Renal cortex interstitium (tissue), 15 donors: ENCODE data around the gene AVPR1B. TPM values are rescaled to one million over a fixed set of nuclear protein-coding genes. Genes with fewer than 3 reads are reported as not detected.

Experiments used
- DNase-seq, 11 donors: peaks; one replicate each; pipeline ENCODE4 v3.0.0-alpha.2; 2013; ENCODE audit warnings: low read depth in 9 of 11, low spot score in 4 of 11; ENCODE audit errors: extremely low read depth in 1 of 11
- long read RNA-seq, 16 experiments: transcript quantifications; one replicate each; lab custom pipeline, GENCODE V29; 2026
- polyA plus RNA-seq, 3 donors: library from polyadenylated mRNA; unstranded; fragments of 120-200 nt; gene quantifications; one replicate each; pipeline ENCODE4 v1.2.1, GENCODE V29; 2013; ENCODE audit not compliant: insufficient read length in 3 of 3

The AVPR1B gene
- under 1 TPM; 0.79 to 0.95 (median 0.85) TPM for polyA plus RNA-seq
- long read RNA-seq, donor 1, result 0 reads
- long read RNA-seq, donor 2, result 0 reads
- long read RNA-seq, donor 3, result 0 reads
- long read RNA-seq, donor 4, result 0 reads
- long read RNA-seq, donor 5, result 0 reads
- long read RNA-seq, donor 6, result 0 reads
- long read RNA-seq, donor 7, partial matches to known transcripts, result 0 of 1 reads
- long read RNA-seq, donor 7, other reads (novel, unspliced or antisense), result 0 of 1 reads
- long read RNA-seq, donor 8, partial matches to known transcripts, result 0 of 1 reads
- long read RNA-seq, donor 8, other reads (novel, unspliced or antisense), result 0 of 1 reads
- long read RNA-seq, donor 9, result 0 reads
- long read RNA-seq, donor 10, result 0 reads
- long read RNA-seq, donor 11, result 0 reads
- long read RNA-seq, donor 12, result 0 reads
- long read RNA-seq, donor 13, result 0 reads
- long read RNA-seq, donor 14, result 0 reads
- long read RNA-seq, donor 15, partial matches to known transcripts, result 0 of 1 reads
- long read RNA-seq, donor 15, other reads (novel, unspliced or antisense), result 0 of 1 reads
- long read RNA-seq, donor 16, partial matches to known transcripts, result 0 of 1 reads
- long read RNA-seq, donor 16, other reads (novel, unspliced or antisense), result 0 of 1 reads

- DNase-seq, result peak in 9 of 11 donors; percentile 40 to 77 (median 65)
Measured at GRCh38 chr1:206117151-206117948, at the start of gene AVPR1B. AVPR1B (minus strand) TSS chr1:206117388; CDS start chr1:206116890, 498 bp downstream.

DNA sequence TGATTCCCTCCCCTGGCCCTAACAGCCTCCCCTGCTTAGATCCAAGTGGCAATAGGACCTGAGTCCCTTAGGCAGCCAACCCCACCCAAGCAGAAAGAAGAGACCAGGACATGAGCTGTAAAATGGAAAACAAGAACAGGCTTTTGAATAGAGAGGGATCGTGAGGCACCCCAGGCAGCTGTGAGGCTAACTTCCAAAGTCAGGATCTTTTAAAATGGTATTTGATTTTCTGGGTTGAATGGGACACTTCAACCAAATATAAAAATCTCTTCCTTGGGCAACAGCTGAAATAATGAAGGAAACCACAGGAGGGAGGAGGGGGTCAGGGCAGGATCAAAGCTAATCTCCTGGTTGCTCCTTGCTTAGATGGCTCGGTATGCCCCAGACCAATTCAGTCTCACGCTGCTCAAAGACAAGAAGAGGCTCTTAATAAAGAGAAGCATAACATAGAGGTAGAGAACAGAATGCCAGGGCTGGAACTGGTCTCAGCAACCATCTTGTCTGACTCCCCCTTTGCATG is 28.6 kb upstream of the AVPR1B start:
- no peak for DNase-seq

GRCh38 chr1:206144605-206145004 is 27.4 kb upstream of the AVPR1B start:
- no peak for DNase-seq

DNA sequence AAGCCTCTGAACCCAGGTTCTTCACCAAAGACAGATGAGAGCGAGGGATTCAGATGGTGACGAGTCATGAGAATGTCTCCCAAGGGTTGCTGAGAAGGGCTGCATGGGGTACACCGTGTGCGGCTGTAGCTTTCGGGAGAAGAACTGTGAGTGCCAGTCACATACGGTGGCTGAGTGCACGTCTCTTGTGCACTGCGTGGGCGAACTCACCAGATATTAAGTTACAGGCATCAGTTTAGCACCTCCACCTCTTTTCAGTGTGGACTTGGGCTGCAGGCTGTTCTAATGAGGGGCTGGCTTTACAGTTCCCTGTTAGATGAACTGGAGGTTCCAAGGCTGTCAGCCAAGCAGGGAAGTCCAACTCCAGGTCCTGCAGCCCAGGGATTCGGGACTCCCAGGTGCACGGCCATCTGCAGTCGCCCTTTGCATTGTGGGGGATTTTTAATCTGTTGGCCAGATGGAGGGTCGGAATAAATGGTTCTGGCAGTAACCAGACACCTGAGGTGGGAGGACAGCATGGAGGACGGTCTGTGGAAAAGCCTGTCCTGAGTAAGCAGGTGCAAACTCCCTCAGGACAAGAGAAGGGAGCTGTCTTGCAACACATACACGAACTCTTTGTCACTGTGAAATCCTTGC is 26.5 kb upstream of the AVPR1B start:
- peak in 3 of 11 donors; percentile 5 to 28 (median 12) for DNase-seq

DNA sequence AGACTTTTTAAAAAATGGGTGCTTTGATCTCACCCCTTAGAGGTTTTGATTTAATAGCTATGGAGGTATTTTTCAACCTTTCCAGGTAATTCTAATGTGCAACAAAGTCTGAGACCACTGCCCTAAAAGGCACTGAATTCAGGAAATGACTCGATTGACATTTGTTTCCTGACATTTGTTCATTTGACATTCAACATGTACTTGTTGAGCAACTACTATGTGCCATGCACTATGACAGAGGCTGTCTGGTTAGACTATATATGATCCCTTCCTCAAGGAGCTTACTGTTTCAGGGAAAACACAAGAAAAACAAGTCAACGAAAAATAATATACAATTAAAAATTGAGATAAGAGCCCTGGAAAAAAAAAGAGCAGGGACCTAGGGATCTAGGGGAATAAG is 25.6 kb upstream of the AVPR1B start:
- DNase-seq, result no peak

DNA sequence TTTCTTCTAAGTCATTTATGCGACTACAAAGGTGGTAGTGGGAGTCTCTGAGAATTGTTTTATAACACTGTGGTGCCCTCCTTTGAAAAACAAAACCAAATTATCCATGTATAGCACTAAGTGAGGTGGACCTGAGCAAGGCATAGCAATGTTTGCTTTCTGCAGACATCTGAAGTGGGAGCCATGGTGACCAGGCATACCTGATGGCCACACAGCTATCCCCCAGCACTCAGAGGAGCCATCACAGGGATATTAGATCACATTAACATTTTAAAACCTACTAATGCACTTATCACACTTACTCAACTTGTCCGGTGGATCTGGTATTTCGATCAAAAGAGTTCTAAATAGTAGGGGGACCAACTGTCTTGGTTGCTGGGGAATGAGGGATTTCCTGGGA is 24.8 kb upstream of the AVPR1B start:
- DNase-seq, result peak in 1 of 11 donors; percentile 28

DNA sequence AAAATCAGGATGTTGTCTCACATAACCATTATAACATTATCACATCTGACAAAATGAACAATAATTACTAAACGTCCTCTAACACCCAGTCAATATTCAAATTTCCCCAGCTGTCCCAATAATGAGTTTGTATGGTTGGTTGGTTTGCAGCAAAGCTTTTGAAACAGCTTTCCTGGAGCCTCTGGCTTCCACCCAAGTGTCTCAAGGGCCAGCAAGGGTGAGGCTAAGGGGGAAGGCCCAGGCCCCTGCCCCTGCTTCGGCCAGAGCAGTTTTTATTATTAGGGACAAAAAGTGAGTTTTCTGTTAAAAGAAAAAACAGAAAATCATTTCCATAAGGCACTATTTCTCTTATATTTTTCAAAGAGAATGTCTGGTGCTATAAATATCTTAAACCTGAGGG is 19.1 kb upstream of the AVPR1B start:
- DNase-seq, result no peak

DNA sequence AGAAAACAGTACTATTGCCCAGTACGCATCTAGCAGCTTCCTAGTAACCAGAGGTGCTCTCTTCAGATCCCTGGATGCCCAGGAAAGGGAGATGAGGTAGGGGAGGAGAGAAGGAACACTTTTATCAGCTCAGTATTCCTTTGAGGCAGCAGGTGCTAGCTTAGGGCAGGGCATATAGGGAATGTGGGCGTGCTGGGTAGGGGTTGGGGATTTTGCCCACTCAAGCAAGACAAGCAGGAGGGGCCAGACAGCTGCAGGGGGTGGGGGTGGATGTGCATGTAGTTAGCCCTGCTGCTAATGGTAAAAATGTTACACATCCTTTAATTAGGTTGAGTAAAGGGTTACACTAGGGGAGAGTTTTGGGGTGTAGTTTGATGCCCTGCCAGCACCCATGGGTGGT is 18.1 kb upstream of the AVPR1B start:
- DNase-seq, result no peak

GRCh38 chr1:206133751-206134415 is 16.7 kb upstream of the AVPR1B start:
- DNase-seq, result no peak

GRCh38 chr1:206131037-206131436 is 13.8 kb upstream of the AVPR1B start:
- DNase-seq, result no peak

DNA sequence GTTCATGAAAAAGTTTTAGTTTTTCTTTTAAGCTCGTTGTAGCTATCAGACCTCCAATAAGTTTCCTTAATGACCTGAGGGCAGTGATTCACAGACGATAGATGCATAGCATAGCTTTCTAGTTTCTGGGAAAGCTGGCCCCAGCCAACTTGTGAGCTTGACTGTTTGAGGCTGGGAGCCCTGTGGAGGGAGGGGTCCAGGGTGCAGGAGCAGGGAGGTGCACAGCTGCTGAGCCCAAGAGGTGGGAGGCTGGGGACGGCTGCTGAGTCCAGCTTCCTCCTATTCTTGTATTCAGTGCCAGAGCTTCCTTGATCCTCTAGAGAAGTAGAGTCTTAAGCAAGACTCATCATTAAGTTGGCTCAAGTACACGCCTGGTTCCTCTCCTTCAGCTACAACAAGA is 11.0 kb upstream of the AVPR1B start:
- no peak for DNase-seq

- DNase-seq, result no peak
Measured at GRCh38 chr1:206127336-206127735, 10.1 kb upstream of the AVPR1B start.

- no peak for DNase-seq
Measured at GRCh38 chr1:206125346-206125745, 8.2 kb upstream of the AVPR1B start.

DNA sequence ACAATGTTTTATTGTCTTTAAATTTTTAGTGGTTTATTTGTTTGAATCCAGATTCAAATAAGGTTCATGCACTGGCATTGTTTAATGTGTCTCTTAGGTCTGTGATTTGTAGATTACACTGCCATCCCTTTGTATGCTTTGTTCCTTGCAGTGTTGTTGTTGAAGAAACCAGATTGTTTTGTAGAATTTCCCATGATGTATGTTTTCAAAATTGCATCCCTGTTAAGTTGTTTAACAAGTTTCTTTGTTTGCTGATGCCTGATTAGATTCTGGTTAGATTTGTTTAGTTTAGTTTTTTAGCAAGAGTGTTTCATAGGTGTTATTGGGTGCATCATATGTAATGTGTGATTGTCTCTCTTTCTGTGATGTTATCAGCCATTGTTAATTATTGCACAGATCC is 5.5 kb upstream of the AVPR1B start:
- DNase-seq, result no peak

DNA sequence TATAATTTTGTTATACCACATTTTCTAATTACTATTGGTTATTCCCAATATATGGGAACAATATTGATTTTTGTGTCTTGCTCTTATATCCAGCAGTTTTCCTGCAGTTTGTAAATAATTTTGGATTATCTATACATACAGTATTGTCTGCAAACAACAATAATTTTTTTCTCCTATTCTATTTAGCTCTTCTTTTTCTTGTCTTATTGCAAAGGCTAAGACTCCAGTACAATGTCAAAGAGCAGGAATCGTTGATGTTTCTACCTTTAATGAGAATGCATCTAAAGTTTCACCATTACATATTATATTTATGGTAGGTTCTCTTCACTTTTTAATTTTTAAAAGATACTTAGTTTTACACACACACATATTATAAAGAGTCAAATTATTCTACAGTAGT is 4.1 kb upstream of the AVPR1B start:
- DNase-seq, result no peak

GRCh38 chr1:206120406-206120805 is 3.2 kb upstream of the AVPR1B start:
- no peak for DNase-seq

- no peak for DNase-seq
Measured at GRCh38 chr1:206116873-206117150, 376 bp downstream of the AVPR1B start.

DNA sequence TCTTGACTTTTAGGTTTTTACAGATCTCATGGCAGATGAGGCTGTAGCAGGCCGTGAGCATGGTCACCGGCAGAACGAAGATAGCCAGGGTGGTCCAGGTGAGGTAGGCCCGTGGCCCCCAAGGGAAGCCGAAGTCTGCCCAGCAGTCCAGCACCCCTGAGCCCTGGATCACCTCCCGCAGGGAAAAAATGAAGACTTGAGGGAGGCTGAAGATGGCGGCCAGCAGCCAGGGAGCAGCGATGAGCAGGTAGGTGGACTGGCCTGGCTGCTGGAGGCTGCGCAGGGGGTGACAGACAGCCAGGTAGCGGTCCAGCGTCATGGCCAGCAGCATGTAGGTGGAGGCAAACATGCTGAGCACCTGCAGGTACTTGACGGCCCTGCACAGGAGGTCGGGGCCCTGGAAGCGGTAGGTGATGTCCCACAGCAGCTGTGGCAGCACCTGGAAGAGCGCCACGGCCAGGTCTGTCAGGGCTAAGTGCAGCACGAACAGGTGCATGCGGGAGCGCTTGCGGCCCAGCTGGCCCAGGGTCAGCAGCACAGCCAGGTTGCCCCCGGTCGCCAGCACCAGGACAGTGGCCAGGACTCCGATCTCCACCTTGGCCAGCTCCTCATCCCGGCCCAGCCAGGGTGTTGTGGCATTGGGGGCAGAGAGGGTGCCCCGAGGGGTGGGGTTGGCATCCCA is 856 bp downstream of the AVPR1B start:
- no peak for DNase-seq
